ENCODE measurements around the gene SHANK3. TPM values are rescaled to one million over a fixed set of nuclear protein-coding genes. Genes with fewer than 3 reads are reported as not detected.

The SHANK3 gene
- total RNA-seq, 1 experiment from 2014 or later, result 0.19 TPM

DNA sequence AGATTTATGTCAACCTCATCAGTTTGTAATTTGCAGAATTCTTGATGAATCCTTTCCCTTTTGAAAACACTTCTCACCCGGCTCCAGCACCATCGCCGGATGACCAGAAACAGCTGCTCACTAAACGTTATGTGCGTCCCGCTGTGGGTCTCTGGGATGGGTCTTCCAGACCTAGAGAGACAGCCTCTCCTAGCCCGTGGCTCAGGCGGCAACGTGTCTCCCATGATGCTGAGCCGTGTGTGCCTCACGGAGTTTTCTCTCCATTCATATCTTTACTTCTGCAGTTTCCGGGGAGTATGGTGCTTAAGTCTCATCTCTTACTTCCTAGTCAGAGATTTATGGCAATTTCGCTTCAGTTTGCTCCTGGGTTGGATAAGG lies 40.4 kb downstream of the SHANK3 start:
- DNase-seq (ENCODE audit: low spot score), result no peak

DNA sequence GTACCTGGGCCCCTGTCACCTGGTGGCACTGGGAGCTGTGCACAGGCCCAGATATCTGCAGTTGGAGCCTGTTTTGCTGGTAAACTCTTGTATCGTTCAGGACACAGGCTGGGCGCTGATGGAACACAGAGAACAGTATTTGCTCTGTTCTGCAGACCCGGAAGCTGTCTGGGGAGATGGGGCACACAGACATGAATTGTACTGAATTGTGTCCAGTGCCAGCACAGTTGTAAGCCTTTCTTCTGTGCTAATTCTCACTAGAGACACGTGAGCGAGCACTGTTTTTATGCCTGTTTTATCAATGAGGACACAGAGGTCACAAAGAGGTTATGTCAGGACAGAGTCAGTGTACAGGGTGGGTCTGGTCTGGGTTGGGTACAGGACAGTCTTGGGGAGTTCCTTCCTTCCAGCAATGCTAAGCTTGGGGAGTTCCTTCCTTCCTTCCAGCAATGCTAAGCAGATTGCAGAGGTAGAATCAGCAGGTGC lies 41.0 kb downstream of the SHANK3 start:
- DNase-seq (ENCODE audit: low spot score), result no peak

DNA sequence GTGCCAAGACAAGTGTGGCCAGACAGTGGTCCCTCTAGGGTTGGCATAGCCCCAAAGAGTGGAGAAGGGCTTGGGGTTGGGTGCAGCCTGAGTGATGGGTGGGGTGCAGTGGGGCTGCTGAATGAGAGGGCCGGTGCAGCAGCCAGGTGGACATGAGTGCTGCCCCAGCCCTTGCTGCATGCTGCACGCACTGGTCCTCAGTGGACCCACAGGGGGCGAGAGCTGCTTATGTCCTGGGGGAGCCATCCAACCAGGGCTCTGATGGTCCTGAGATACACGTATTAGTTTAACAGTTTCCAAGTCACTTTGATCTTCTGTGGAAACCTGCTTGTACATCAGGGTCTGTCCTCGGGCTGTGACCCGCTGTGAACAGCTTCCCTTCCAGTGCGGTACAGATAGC lies 41.5 kb downstream of the SHANK3 start:
- no peak for DNase-seq (ENCODE audit: low spot score)

DNA sequence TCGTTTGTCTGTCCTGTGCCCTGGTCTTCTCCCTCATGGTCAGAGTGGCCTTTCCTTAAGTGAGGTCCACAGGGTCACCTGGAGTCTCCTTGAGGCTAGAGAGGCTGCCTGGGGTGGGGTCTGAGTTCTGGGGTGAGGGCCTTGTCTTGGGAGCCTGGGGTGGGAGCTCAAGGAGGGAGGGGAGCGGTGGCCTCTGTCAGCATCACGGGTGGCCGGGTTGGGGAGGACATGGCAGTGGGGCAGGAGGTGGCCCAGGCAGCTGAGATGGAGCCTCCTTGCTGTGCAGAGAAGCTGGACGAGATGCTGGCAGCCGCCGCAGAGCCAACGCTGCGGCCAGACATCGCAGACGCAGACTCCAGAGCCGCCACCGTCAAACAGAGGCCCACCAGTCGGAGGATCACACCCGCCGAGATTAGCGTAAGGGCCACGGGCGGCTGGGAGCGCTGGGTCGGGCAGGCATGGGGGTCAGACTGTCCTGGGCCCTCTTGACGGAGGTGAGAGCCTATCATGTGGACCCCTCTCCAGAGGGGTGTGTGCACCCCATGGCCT lies 42.1 kb downstream of the SHANK3 start:
- DNase-seq (ENCODE audit: low spot score), result no peak

DNA sequence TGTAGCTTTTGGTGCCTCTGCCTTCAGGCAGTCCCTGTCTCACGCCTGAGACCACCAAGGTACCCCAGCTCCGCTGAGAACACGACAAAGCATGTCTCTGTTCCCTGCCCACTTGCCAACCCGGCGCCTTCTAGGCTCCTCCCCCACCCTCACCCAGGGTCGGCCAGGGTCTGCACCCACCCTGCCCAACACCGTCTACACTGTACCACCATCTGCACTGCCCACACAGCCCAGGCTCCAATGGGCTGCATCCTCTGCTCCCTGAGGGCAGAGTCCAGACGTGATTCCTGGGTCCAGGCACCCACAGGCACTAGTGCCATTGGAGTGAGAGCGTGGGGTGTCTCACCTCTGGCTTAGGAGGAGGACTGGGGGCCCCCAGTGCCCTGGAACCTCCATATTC lies 42.6 kb downstream of the SHANK3 start:
- no peak for DNase-seq (ENCODE audit: low spot score)

DNA sequence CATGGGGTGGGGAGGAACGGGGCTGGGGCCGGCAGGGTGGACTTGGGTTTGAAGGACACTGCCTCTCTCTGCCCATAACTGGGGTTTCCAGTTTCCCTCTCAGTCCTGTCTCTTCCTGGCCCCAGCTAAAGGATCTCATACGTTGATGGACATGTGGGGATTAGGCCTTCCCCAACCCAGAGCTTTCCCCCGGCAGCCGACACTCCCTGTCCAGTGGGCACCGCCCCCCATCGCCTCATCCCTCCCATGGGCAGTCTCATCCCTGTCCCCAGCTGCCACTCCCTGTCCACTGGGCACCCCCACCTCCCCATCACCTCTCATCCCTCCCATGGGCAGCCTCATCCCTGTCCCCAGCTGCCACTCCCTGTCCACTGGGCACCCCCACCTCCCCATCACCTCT lies 43.2 kb downstream of the SHANK3 start:
- no peak for DNase-seq (ENCODE audit: low spot score)

DNA sequence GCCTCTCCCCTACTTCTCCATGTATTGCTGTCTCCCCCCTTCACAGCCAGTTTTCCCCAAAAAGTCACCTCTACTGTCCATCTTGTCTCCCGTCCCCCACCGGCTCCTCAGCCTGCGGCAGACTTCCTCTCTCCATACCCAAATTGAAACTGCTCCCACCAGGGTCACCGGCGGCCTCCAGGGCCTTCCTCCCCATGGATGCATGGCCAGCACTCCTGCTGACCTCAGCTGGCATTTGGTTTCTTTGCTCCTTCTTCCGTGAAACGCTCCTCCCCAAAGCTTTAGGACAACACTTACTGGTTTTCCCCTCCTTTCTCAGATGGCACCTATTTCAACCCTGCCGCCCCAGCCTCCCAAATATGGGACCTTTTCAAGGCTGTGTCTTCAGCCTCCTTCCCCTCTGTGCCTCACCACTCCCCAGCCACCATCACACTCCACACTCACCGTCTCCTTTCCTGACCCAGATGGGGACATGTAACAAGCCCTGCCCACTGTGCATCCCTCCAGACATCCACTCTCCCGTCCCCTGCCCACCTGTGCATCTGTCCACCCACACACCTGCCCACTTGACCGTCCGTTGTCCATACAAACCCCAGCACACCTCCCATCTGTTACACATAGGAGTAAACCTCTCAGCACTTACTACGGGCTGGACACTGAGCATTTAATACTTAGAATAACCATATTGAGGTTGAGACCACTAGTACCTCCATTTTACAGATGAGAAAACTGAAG lies 43.8 kb downstream of the SHANK3 start:
- no peak for DNase-seq (ENCODE audit: low spot score)

DNA sequence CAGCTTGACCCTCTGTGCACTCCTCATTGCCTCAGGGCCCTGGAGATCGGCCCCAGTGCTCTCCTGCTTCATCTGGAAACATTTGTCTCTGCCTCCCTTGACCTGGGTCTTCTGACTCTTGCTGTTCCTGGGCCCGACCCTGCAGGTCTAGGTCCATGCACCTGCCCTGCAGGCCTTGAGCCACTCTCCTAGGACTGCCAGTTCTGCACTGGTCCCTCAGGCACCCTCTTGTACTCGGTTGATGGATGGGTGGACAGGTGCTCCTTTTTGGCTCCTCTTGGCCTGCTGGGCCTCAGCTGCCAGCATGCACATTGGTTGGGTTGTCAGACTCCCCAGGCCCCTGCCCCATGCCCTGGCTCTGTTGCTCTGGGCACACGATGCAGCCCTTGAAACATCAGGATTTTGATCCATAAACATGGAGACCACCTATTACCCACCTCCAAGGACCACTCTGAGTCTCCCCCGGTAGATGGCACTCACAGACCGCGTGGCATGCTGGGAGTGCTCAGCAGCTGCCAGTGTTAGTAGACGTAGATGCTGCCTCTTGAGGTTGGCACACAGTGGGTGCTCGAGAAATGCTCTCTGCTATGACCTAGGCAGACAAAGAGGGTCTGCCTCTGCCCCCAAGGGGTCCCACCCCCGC lies 45.2 kb downstream of the SHANK3 start:
- no peak for DNase-seq (ENCODE audit: low spot score)

DNA sequence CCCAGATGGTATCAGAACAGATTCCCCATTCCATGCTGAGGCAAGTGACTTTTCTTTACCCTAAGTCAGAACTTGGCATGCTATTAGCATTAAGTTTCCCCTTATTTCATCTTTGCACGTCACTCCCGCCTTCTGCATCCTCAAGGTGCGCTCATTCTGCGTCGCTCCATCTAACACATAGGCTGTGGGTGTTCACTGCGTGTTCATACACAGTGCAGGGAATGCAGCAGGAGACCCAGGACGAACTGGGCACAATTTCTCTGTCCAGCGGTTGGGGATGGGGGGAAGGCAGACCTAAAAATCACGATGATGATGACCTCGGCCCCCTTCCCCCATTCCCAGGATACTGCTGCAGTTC lies 45.7 kb downstream of the SHANK3 start:
- DNase-seq (ENCODE audit: low spot score), result no peak

DNA sequence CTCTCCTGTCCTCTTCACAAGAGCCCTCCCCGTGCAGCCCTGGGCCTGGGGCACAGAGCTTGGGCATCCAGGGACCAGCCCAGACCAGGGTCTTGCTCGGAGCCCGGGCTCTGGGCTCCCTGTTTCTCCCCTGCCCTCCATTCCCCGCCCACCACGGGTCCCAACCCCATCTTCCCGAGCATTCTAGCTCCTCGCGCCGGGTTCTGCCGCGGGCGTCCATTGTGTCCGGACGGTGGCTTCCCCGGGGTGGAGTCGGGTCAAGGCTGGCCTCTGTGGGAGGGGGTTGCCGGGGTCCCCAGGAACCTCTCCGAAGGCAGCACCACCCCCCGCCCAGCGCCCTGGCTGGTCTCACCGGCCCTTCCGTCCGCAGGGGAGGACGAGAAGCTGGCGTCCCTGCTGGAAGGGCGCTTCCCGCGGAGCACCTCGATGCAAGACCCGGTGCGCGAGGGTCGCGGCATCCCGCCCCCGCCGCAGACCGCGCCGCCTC lies 47.2 kb downstream of the SHANK3 start:
- DNase-seq (ENCODE audit: low spot score), result no peak

DNA sequence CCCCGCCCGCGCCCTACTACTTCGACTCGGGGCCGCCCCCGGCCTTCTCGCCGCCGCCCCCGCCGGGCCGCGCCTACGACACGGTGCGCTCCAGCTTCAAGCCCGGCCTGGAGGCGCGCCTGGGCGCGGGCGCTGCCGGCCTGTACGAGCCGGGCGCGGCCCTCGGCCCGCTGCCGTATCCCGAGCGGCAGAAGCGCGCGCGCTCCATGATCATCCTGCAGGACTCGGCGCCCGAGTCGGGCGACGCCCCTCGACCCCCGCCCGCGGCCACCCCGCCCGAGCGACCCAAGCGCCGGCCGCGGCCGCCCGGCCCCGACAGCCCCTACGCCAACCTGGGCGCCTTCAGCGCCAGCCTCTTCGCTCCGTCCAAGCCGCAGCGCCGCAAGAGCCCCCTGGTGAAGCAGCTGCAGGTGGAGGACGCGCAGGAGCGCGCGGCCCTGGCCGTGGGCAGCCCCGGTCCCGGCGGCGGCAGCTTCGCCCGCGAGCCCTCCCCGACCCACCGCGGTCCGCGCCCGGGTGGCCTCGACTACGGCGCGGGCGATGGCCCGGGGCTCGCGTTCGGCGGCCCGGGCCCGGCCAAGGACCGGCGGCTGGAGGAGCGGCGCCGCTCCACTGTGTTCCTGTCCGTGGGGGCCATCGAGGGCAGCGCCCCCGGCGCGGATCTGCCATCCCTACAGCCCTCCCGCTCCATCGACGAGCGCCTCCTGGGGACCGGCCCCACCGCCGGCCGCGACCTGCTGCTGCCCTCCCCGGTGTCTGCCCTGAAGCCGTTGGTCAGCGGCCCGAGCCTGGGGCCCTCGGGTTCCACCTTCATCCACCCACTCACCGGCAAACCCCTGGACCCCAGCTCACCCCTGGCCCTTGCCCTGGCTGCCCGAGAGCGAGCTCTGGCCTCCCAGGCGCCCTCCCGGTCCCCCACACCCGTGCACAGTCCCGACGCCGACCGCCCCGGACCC lies 48.0 kb downstream of the SHANK3 start:
- no peak for DNase-seq (ENCODE audit: low spot score)

DNA sequence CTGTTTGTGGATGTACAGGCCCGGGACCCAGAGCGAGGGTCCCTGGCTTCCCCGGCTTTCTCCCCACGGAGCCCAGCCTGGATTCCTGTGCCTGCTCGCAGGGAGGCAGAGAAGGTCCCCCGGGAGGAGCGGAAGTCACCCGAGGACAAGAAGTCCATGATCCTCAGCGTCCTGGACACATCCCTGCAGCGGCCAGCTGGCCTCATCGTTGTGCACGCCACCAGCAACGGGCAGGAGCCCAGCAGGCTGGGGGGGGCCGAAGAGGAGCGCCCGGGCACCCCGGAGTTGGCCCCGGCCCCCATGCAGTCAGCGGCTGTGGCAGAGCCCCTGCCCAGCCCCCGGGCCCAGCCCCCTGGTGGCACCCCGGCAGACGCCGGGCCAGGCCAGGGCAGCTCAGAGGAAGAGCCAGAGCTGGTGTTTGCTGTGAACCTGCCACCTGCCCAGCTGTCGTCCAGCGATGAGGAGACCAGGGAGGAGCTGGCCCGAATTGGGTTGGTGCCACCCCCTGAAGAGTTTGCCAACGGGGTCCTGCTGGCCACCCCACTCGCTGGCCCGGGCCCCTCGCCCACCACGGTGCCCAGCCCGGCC lies 48.7 kb downstream of the SHANK3 start:
- DNase-seq (ENCODE audit: low spot score), result no peak

DNA sequence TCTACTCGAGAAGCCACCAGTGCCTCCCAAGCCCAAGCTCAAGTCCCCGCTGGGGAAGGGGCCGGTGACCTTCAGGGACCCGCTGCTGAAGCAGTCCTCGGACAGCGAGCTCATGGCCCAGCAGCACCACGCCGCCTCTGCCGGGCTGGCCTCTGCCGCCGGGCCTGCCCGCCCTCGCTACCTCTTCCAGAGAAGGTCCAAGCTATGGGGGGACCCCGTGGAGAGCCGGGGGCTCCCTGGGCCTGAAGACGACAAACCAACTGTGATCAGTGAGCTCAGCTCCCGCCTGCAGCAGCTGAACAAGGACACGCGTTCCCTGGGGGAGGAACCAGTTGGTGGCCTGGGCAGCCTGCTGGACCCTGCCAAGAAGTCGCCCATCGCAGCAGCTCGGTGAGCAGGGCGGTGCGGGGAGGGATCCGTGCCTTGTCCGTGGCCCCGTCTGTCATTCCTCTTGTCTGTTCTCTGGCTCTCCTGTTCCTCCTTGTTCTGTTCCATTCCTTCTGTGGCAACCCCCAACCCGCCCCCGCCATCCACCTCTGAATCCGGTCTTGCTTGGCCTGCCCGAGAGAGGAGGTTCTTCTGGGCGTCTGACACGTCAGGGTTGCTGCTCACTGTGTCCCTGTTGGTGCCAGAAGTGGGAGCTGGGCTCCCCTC lies 49.6 kb downstream of the SHANK3 start:
- DNase-seq (ENCODE audit: low spot score), result no peak

Other genes starting within 250 kb of the SHANK3 start
- 29.1 and 33.9 TPM in 2 replicates for gene SBF1, start 197.8 kb upstream of the SHANK3 start, total RNA-seq (2014; rRNA removed; shearing (Covaris generic))
- gene ADM2, start 191.3 kb upstream of the SHANK3 start, total RNA-seq (2014; rRNA removed; shearing (Covaris generic)), result 0.17 and 0.39 TPM in 2 replicates
- not detected in 2 replicates for gene MIOX, start 186.0 kb upstream of the SHANK3 start, total RNA-seq (2014; rRNA removed; shearing (Covaris generic))
- 8.6 and 9.4 TPM in 2 replicates for gene LMF2, start 165.1 kb upstream of the SHANK3 start, total RNA-seq (2014; rRNA removed; shearing (Covaris generic))
- 39.0 and 76.8 TPM in 2 replicates for gene NCAPH2, start 164.6 kb upstream of the SHANK3 start, total RNA-seq (2014; rRNA removed; shearing (Covaris generic))
- 1.3 and 11.9 TPM in 2 replicates for gene SCO2, start 147.2 kb upstream of the SHANK3 start, total RNA-seq (2014; rRNA removed; shearing (Covaris generic))
- 0.39 and 0.68 TPM in 2 replicates for gene TYMP, start 142.8 kb upstream of the SHANK3 start, total RNA-seq (2014; rRNA removed; shearing (Covaris generic))
- 0.18 and 0.48 TPM in 2 replicates for gene KLHDC7B, start 126.9 kb upstream of the SHANK3 start, total RNA-seq (2014; rRNA removed; shearing (Covaris generic))
- gene SYCE3, start 109.9 kb upstream of the SHANK3 start, total RNA-seq (2014; rRNA removed; shearing (Covaris generic)), result not detected in 2 replicates
- 2.0 and 2.4 TPM in 2 replicates for gene CPT1B, start 94.4 kb upstream of the SHANK3 start, total RNA-seq (2014; rRNA removed; shearing (Covaris generic))
- gene CHKB, start 90.0 kb upstream of the SHANK3 start, total RNA-seq (2014; rRNA removed; shearing (Covaris generic)), result 9.4 and 12.1 TPM in 2 replicates
- gene MAPK8IP2, start 72.0 kb upstream of the SHANK3 start, total RNA-seq (2014; rRNA removed; shearing (Covaris generic)), result 0.29 and 0.41 TPM in 2 replicates
- 8.4 and 9.3 TPM in 2 replicates for gene ARSA, start 44.7 kb upstream of the SHANK3 start, total RNA-seq (2014; rRNA removed; shearing (Covaris generic))
- gene ACR, start 65.4 kb downstream of the SHANK3 start, total RNA-seq (2014; rRNA removed; shearing (Covaris generic)), result not detected in 2 replicates
- 6.7 and 10.1 TPM in 2 replicates for gene RABL2B, start 110.8 kb downstream of the SHANK3 start, total RNA-seq (2014; rRNA removed; shearing (Covaris generic))

Measured in H4 (cell line).